Measurements from ENCODE around the gene TSHZ2. TPM values are rescaled to one million over a fixed set of nuclear protein-coding genes. Genes with fewer than 3 reads are reported as not detected.

The TSHZ2 gene
- total RNA-seq, 3 donors from 2014 or later (not counting 1 experiment from before 2014, with no cell fraction given) = 1.8 to 1.9 TPM; not detected in 1

- no peak for DNase-seq
- H3K27ac ChIP-seq (ENCODE audit: low read length) = no peak overlapping the region
- no peak for TF ChIP-seq CTCF (IDR thresholded peaks at IDR 0.05)
- H3K4me3 Mint-ChIP-seq = no peak overlapping the region
- no peaks in the 10 kb centered on the region for H3K4me1 ChIP-seq (ENCODE audit: control insufficient read depth, insufficient read depth, low read length)
- intact Hi-C loops (cut with micrococcal nuclease) = no loop called here
- no peaks in the 10 kb centered on the region for H3K9me3 Mint-ChIP-seq
- H3K4me3 ChIP-seq (ENCODE audit: low read length) = no peak overlapping the region
- H3K36me3 Mint-ChIP-seq = no peaks in the 10 kb centered on the region
- H3K27me3 Mint-ChIP-seq (ENCODE audit: low read depth in 2 of 2) = peaks cover 51 to 71% of the 10 kb centered on the region in 2 donors
- no peaks in the 10 kb centered on the region for H3K36me3 ChIP-seq (ENCODE audit: control insufficient read depth, insufficient read depth, low read length)
- no peaks in the 10 kb centered on the region for H3K9me3 ChIP-seq (ENCODE audit: control insufficient read depth, insufficient read depth, low read length)
- ATAC-seq = no peak
- WGBS (ENCODE audit: insufficient coverage) = 5% methylated on average over 15 of the region's 16 CpGs
- H3K4me1 Mint-ChIP-seq = no peaks in the 10 kb centered on the region
- H3K27ac Mint-ChIP-seq = no peak overlapping the region
- peaks cover 6% of the 10 kb centered on the region for H3K27me3 ChIP-seq (ENCODE audit: control insufficient read depth, insufficient read depth, low read length)
These were observed 514 bp upstream of the TSHZ2 start for GRCh38 chr20:52971498-52972189.

GRCh38 chr20:52972965-52973819 lies 1.0 kb downstream of the TSHZ2 start:
- Histone ChIP-seq H3K4me3 (ENCODE audit: low read length) (peak overlapping the region; percentile 1), H3K4me1 (ENCODE audit: control insufficient read depth, insufficient read depth, low read length) (no peaks in the 10 kb centered on the region), H3K9me3 (ENCODE audit: control insufficient read depth, insufficient read depth, low read length) (no peaks in the 10 kb centered on the region), H3K36me3 (ENCODE audit: control insufficient read depth, insufficient read depth, low read length) (no peaks in the 10 kb centered on the region), H3K27ac (ENCODE audit: low read length) (no peak overlapping the region), H3K27me3 (ENCODE audit: control insufficient read depth, insufficient read depth, low read length) (peaks cover 8% of the 10 kb centered on the region)
- Mint-ChIP-seq H3K4me3 (peak overlapping the region; percentile 60), H3K9me3 (no peaks in the 10 kb centered on the region), H3K27me3 (ENCODE audit: low read depth in 2 of 2) (peaks cover 60 to 83% of the 10 kb centered on the region in 2 donors), H3K36me3 (no peaks in the 10 kb centered on the region), H3K27ac (no peak overlapping the region), H3K4me1 (no peaks in the 10 kb centered on the region)
- no peak for ATAC-seq
- no peak for TF ChIP-seq CTCF (IDR thresholded peaks at IDR 0.05)
- DNase-seq = peak in 1 of 2 donors; percentile 58
- intact Hi-C loops (cut with micrococcal nuclease) = no loop called here
- WGBS (ENCODE audit: insufficient coverage) = 9% methylated on average over 37 of the region's 39 CpGs

GRCh38 chr20:52974179-52974594 lies 2.0 kb downstream of the TSHZ2 start:
- no peaks in the 10 kb centered on the region for H3K4me1 Mint-ChIP-seq
- no peaks in the 10 kb centered on the region for H3K36me3 Mint-ChIP-seq
- intact Hi-C loops (cut with micrococcal nuclease) = no loop called here
- H3K27ac Mint-ChIP-seq = no peak overlapping the region
- Histone ChIP-seq H3K4me3 (ENCODE audit: low read length) (no peak overlapping the region), H3K27ac (ENCODE audit: low read length) (no peak overlapping the region), H3K4me1 (ENCODE audit: control insufficient read depth, insufficient read depth, low read length) (no peaks in the 10 kb centered on the region), H3K9me3 (ENCODE audit: control insufficient read depth, insufficient read depth, low read length) (no peaks in the 10 kb centered on the region), H3K36me3 (ENCODE audit: control insufficient read depth, insufficient read depth, low read length) (no peaks in the 10 kb centered on the region), H3K27me3 (ENCODE audit: control insufficient read depth, insufficient read depth, low read length) (peaks cover 8% of the 10 kb centered on the region)
- ATAC-seq (no peak), DNase-seq (peak in 1 of 2 donors; percentile 71)
- 70% methylated on average over 4 of the region's 5 CpGs for WGBS (ENCODE audit: insufficient coverage)
- no peaks in the 10 kb centered on the region for H3K9me3 Mint-ChIP-seq
- peaks cover 60 to 83% of the 10 kb centered on the region in 2 donors for H3K27me3 Mint-ChIP-seq (ENCODE audit: low read depth in 2 of 2)
- TF ChIP-seq CTCF (IDR thresholded peaks at IDR 0.05) = no peak
- peak overlapping the region; percentile 7 for H3K4me3 Mint-ChIP-seq
